ENCODE measurements around the gene DNAJC18.

The DNAJC18 gene

GRCh38 chr5:139379626-139380449, 59.5 kb downstream of the DNAJC18 start:
- no peak overlapping the region for H2AFZ ChIP-seq (ENCODE audit: low read depth, low read length)
- H3K9ac ChIP-seq (ENCODE audit: low read depth, low read length) = no peak overlapping the region
- H3K4me2 ChIP-seq (ENCODE audit: insufficient read depth, low read length) = no peak overlapping the region
- TF ChIP-seq EZH2 (IDR thresholded peaks at IDR 0.05; ENCODE audit: borderline replicate concordance, low read depth, low read length, severe bottlenecking) (no peak), CTCF (IDR thresholded peaks at IDR 0.05; ENCODE audit: borderline replicate concordance, extremely low read depth, low read length, poor library complexity, severe bottlenecking) (no peak)
- ATAC-seq (ENCODE audit: insufficient read depth, low read depth) (no peak), DNase-seq (no peak)
- H3K79me2 ChIP-seq (ENCODE audit: insufficient read depth, low read length) = peaks cover 6% of the 10 kb centered on the region
- H3K36me3 ChIP-seq (ENCODE audit: insufficient read depth, low read length) = peaks cover 26% of the 10 kb centered on the region
- peaks cover 17% of the 10 kb centered on the region for H3K4me1 ChIP-seq (ENCODE audit: insufficient read depth, low read length)
- H3K27me3 ChIP-seq (ENCODE audit: insufficient read depth, low read length, poor library complexity) = no peaks in the 10 kb centered on the region
- H3K27ac ChIP-seq (ENCODE audit: low read length) = peak overlapping the region; percentile 6
- peaks cover 7% of the 10 kb centered on the region for H4K20me1 ChIP-seq (ENCODE audit: insufficient read depth, low read length)
- no peaks in the 10 kb centered on the region for H3K9me3 ChIP-seq (ENCODE audit: insufficient read depth, low read length, severe bottlenecking)
- H3K4me3 ChIP-seq (ENCODE audit: low read depth in 1 of 2, low read length in 2 of 2) = no peak overlapping the region

- Histone ChIP-seq H3K27me3 (ENCODE audit: insufficient read depth, low read length, poor library complexity) (no peaks in the 10 kb centered on the region), H2AFZ (ENCODE audit: low read depth, low read length) (no peak overlapping the region), H4K20me1 (ENCODE audit: insufficient read depth, low read length) (no peaks in the 10 kb centered on the region; the same call in 1 of the 2 replicates), H3K4me1 (ENCODE audit: insufficient read depth, low read length) (peaks cover 8% of the 10 kb centered on the region), H3K9me3 (ENCODE audit: insufficient read depth, low read length, severe bottlenecking) (no peaks in the 10 kb centered on the region), H3K4me2 (ENCODE audit: insufficient read depth, low read length) (no peak overlapping the region), H3K79me2 (ENCODE audit: insufficient read depth, low read length) (no peaks in the 10 kb centered on the region; the same call in 1 of the 2 replicates), H3K36me3 (ENCODE audit: insufficient read depth, low read length) (peaks cover 31% of the 10 kb centered on the region), H3K4me3 (ENCODE audit: low read depth in 1 of 2, low read length in 2 of 2) (no peak overlapping the region), H3K9ac (ENCODE audit: low read depth, low read length) (no peak overlapping the region), H3K27ac (ENCODE audit: low read length) (peak overlapping the region; percentile 6)
- DNase-seq (no peak), ATAC-seq (ENCODE audit: insufficient read depth, low read depth) (no peak)
- TF ChIP-seq EZH2 (IDR thresholded peaks at IDR 0.05; ENCODE audit: borderline replicate concordance, low read depth, low read length, severe bottlenecking) = no peak
Observed at GRCh38 chr5:139378941-139379361, 60.4 kb downstream of the DNAJC18 start.

GRCh38 chr5:139378101-139378825, 61.1 kb downstream of the DNAJC18 start:
- Histone ChIP-seq H3K4me1 (ENCODE audit: insufficient read depth, low read length) (peaks cover 1% of the 10 kb centered on the region; the same call in 1 of the 2 replicates), H2AFZ (ENCODE audit: low read depth, low read length) (no peak overlapping the region), H3K27ac (ENCODE audit: low read length) (0 out of 2 replicates have a peak overlapping the region, but pooled peaks have one; percentile 6), H3K9ac (ENCODE audit: low read depth, low read length) (no peak overlapping the region), H3K4me2 (ENCODE audit: insufficient read depth, low read length) (no peak overlapping the region), H3K27me3 (ENCODE audit: insufficient read depth, low read length, poor library complexity) (no peaks in the 10 kb centered on the region), H3K9me3 (ENCODE audit: insufficient read depth, low read length, severe bottlenecking) (no peaks in the 10 kb centered on the region), H4K20me1 (ENCODE audit: insufficient read depth, low read length) (peaks cover 4% of the 10 kb centered on the region; the same call in 1 of the 2 replicates), H3K36me3 (ENCODE audit: insufficient read depth, low read length) (peaks cover 38% of the 10 kb centered on the region), H3K79me2 (ENCODE audit: insufficient read depth, low read length) (no peaks in the 10 kb centered on the region), H3K4me3 (ENCODE audit: low read depth in 1 of 2, low read length in 2 of 2) (no peak overlapping the region)
- no peak for ATAC-seq (ENCODE audit: insufficient read depth, low read depth)
- DNase-seq = no peak
- TF ChIP-seq CTCF (IDR thresholded peaks at IDR 0.05; ENCODE audit: borderline replicate concordance, extremely low read depth, low read length, poor library complexity, severe bottlenecking) = no peak
- no peak for TF ChIP-seq EZH2 (IDR thresholded peaks at IDR 0.05; ENCODE audit: borderline replicate concordance, low read depth, low read length, severe bottlenecking)

GRCh38 chr5:139377226-139377625, 62.1 kb downstream of the DNAJC18 start:
- peaks cover 4% of the 10 kb centered on the region; the same call in 1 of the 2 replicates for H4K20me1 ChIP-seq (ENCODE audit: insufficient read depth, low read length)
- H3K9ac ChIP-seq (ENCODE audit: low read depth, low read length) = no peak overlapping the region
- TF ChIP-seq CTCF (IDR thresholded peaks at IDR 0.05; ENCODE audit: borderline replicate concordance, extremely low read depth, low read length, poor library complexity, severe bottlenecking) = no peak
- TF ChIP-seq EZH2 (IDR thresholded peaks at IDR 0.05; ENCODE audit: borderline replicate concordance, low read depth, low read length, severe bottlenecking) = no peak
- H2AFZ ChIP-seq (ENCODE audit: low read depth, low read length) = no peak overlapping the region
- no peak overlapping the region for H3K4me3 ChIP-seq (ENCODE audit: low read depth in 1 of 2, low read length in 2 of 2)
- H3K27ac ChIP-seq (ENCODE audit: low read length) = peak overlapping the region; percentile 33; the same call in 1 of the 2 replicates
- DNase-seq (no peak), ATAC-seq (ENCODE audit: insufficient read depth, low read depth) (no peak)
- no peaks in the 10 kb centered on the region for H3K4me1 ChIP-seq (ENCODE audit: insufficient read depth, low read length)
- no peak overlapping the region for H3K4me2 ChIP-seq (ENCODE audit: insufficient read depth, low read length)
- no peaks in the 10 kb centered on the region for H3K27me3 ChIP-seq (ENCODE audit: insufficient read depth, low read length, poor library complexity)
- no peaks in the 10 kb centered on the region for H3K79me2 ChIP-seq (ENCODE audit: insufficient read depth, low read length)
- peaks cover 41% of the 10 kb centered on the region for H3K36me3 ChIP-seq (ENCODE audit: insufficient read depth, low read length)
- no peaks in the 10 kb centered on the region for H3K9me3 ChIP-seq (ENCODE audit: insufficient read depth, low read length, severe bottlenecking)
